Neural progenitor cell (in vitro differentiated cells): ENCODE results near the gene LGR4. TPM values are rescaled to one million over a fixed set of nuclear protein-coding genes. Genes with fewer than 3 reads are reported as not detected.

Experiments
- DNase-seq: peaks from one replicate; pipeline ENCODE4 v3.0.0-alpha.2; 2016; ENCODE audit warnings: low spot score
- H2AFZ ChIP-seq: fragments of 200-600 bp; sonication (generic); replicated peaks from 2 replicates; pipeline ENCODE4 v1.6.1; 2016; ENCODE audit warnings: antibody characterized with exemption
- H3F3A ChIP-seq: fragments of 200-600 bp; sonication (generic); 2 replicates; pipeline ENCODE4 v1.6.1; 2016; ENCODE audit warnings: antibody characterized with exemption, low read depth
- H3K27ac ChIP-seq: fragments of 200-600 bp; sonication (generic); 2 replicates; pipeline ENCODE4 v1.5.1; 2016; ENCODE audit warnings: mild to moderate bottlenecking
- H3K27me3 ChIP-seq: fragments of 200-600 bp; sonication (generic); 2 replicates; pipeline ENCODE4 v1.6.1; 2016; ENCODE audit warnings: mild to moderate bottlenecking, moderate library complexity
- H3K36me3 ChIP-seq: fragments of 200-600 bp; sonication (generic); 2 replicates; pipeline ENCODE4 v1.5.1; 2016
- H3K4me1 ChIP-seq: fragments of 200-600 bp; sonication (generic); 2 replicates; pipeline ENCODE4 v1.6.1; 2016; ENCODE audit warnings: mixed run types
- H3K4me2 ChIP-seq: fragments of 200-600 bp; sonication (generic); 2 replicates; pipeline ENCODE4 v1.6.1; 2016
- H3K4me3 ChIP-seq: fragments of 200-600 bp; sonication (generic); 2 replicates; pipeline ENCODE4 v1.5.1; 2016
- H3K79me2 ChIP-seq: fragments of 200-600 bp; sonication (generic); 2 replicates; pipeline ENCODE4 v1.6.1; 2016; ENCODE audit warnings: low read depth
- H3K9ac ChIP-seq: fragments of 200-600 bp; sonication (generic); 2 replicates; pipeline ENCODE4 v1.6.1; 2016
- H3K9me3 ChIP-seq: fragments of 200-600 bp; sonication (generic); 2 replicates; pipeline ENCODE4 v1.5.1; 2016; ENCODE audit warnings: low read depth
- H4K20me1 ChIP-seq: fragments of 200-600 bp; sonication (generic); 2 replicates; pipeline ENCODE4 v1.6.1; 2016; ENCODE audit warnings: low read depth
- H3K27ac Mint-ChIP-seq: 3 replicates; pipeline ENCODE4 v1.8.0; 2021; ENCODE audit warnings: mixed read lengths
- H3K27me3 Mint-ChIP-seq: 2 replicates; pipeline ENCODE4 v1.8.0; 2022; ENCODE audit warnings: low read depth, mild to moderate bottlenecking, inconsistent platforms, moderate library complexity, mixed read lengths; ENCODE audit not compliant: insufficient read depth
- H3K36me3 Mint-ChIP-seq: 3 replicates; pipeline ENCODE4 v1.8.0; 2021; ENCODE audit warnings: mixed read lengths
- H3K4me1 Mint-ChIP-seq: 3 replicates; pipeline ENCODE4 v1.8.0; 2021; ENCODE audit warnings: mixed read lengths
- H3K4me3 Mint-ChIP-seq: 3 replicates; pipeline ENCODE4 v1.8.0; 2021; ENCODE audit warnings: mild to moderate bottlenecking, moderate library complexity, mixed read lengths
- H3K9me3 Mint-ChIP-seq: 3 replicates; pipeline ENCODE4 v1.8.0; 2020; ENCODE audit warnings: mixed read lengths
- CTCF ChIP-seq: fragments of 200-600 bp; sonication (generic); IDR thresholded peaks from 2 replicates; pipeline ENCODE4 v1.5.1; 2017; ENCODE audit warnings: antibody characterized with exemption, mild to moderate bottlenecking
- EZH2 ChIP-seq: fragments of 200-600 bp; sonication (generic); IDR thresholded peaks from 2 replicates; pipeline ENCODE4 v1.6.1; 2017; ENCODE audit warnings: antibody characterized with exemption, mild to moderate bottlenecking, moderate library complexity
- EZH2phosphoT487 ChIP-seq: fragments of 200-600 bp; sonication (generic); IDR thresholded peaks from 2 replicates; pipeline ENCODE4 v1.6.1; 2017; ENCODE audit warnings: antibody characterized with exemption
- total RNA-seq: library from RNA; depleted of rRNA; stranded (reverse); fragments of >200 nt; gene quantifications from 2 replicates; pipeline ENCODE4 v1.2.3, GENCODE V29; 2015; ENCODE audit warnings: low replicate concordance

LGR4 gene
- total RNA-seq, 1 donor from 2014 or later, result 274 TPM

DNA sequence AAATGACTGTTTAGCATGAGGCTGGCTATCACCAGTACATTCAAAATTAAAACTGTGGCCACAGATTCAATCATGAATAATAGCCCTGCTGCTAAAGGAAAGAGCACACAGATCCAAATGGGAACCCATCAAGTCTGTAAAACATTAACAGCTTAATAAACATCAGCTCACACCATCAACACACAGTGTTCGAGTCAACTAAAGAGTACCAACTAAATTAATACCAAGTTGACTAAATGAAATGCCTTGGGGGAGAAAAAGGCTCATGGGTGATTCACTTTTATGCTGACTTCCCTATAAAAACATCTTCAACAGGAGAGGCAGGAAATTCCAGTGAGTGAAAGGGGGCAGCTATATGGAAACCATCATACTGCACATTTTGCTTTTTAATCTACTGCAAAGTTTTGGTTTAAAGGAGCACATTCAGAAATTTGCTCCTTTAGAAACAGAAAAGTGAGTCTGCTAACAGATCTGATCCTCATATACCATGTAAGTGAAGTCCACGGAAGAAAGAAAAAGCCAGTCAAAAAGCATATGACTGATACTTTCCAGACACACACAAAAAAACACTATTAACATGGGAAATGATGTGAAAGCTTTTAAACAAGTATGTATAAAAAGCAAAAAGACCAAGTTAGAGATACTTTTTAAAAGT is 16.3 kb downstream of the LGR4 start:
- Histone ChIP-seq H3K4me1 (peaks cover 60% of the 10 kb centered on the region), H3K36me3 (no peaks in the 10 kb centered on the region), H4K20me1 (peaks cover 94% of the 10 kb centered on the region), H3K79me2 (peaks cover 100% of the 10 kb centered on the region), H3K4me2 (peak overlapping the region; percentile 16), H2AFZ (no peak overlapping the region), H3F3A (peaks cover 64% of the 10 kb centered on the region), H3K4me3 (peak overlapping the region; percentile 1), H3K27me3 (no peaks in the 10 kb centered on the region), H3K9me3 (no peaks in the 10 kb centered on the region), H3K9ac (no peak overlapping the region), H3K27ac (peak overlapping the region; percentile 52)
- TF ChIP-seq CTCF (no peak), EZH2 (no peak), EZH2phosphoT487 (no peak)
- DNase-seq, result no peak
- H3K4me3 Mint-ChIP-seq, result no peak overlapping the region
- peaks cover 6% of the 10 kb centered on the region for H3K27me3 Mint-ChIP-seq
- H3K9me3 Mint-ChIP-seq, result peaks cover 8% of the 10 kb centered on the region
- H3K27ac Mint-ChIP-seq, result no peak overlapping the region
- H3K4me1 Mint-ChIP-seq, result peaks cover 39% of the 10 kb centered on the region
- H3K36me3 Mint-ChIP-seq, result peaks cover 8% of the 10 kb centered on the region

- H3K36me3 Mint-ChIP-seq, result peaks cover 8% of the 10 kb centered on the region
- Histone ChIP-seq H3K27me3 (no peaks in the 10 kb centered on the region), H3K9ac (no peak overlapping the region), H3K4me3 (no peak overlapping the region), H3K9me3 (no peaks in the 10 kb centered on the region), H4K20me1 (peaks cover 94% of the 10 kb centered on the region), H3K36me3 (no peaks in the 10 kb centered on the region), H3K79me2 (peaks cover 100% of the 10 kb centered on the region), H3K4me2 (no peak overlapping the region), H3K4me1 (peaks cover 60% of the 10 kb centered on the region), H2AFZ (no peak overlapping the region), H3K27ac (peak overlapping the region; percentile 52), H3F3A (peaks cover 68% of the 10 kb centered on the region)
- H3K4me3 Mint-ChIP-seq, result no peak overlapping the region
- no peak overlapping the region for H3K27ac Mint-ChIP-seq
- peaks cover 8% of the 10 kb centered on the region for H3K9me3 Mint-ChIP-seq
- H3K4me1 Mint-ChIP-seq, result peaks cover 38% of the 10 kb centered on the region
- TF ChIP-seq EZH2phosphoT487 (no peak), EZH2 (no peak), CTCF (no peak)
- peaks cover 6% of the 10 kb centered on the region for H3K27me3 Mint-ChIP-seq
- DNase-seq, result no peak
Observed at GRCh38 chr11:27455667-27456066, 16.9 kb downstream of the LGR4 start.

GRCh38 chr11:27453701-27454100 is 18.9 kb downstream of the LGR4 start:
- no peaks in the 10 kb centered on the region for H3K9me3 ChIP-seq
- Mint-ChIP-seq H3K36me3 (peaks cover 14% of the 10 kb centered on the region), H3K27me3 (peaks cover 3% of the 10 kb centered on the region), H3K9me3 (peaks cover 8% of the 10 kb centered on the region), H3K4me3 (no peak overlapping the region), H3K4me1 (peaks cover 24% of the 10 kb centered on the region), H3K27ac (no peak overlapping the region)
- H3K9ac ChIP-seq, result no peak overlapping the region
- H3F3A ChIP-seq, result peaks cover 82% of the 10 kb centered on the region
- no peaks in the 10 kb centered on the region for H3K27me3 ChIP-seq
- TF ChIP-seq EZH2, result no peak
- no peak for TF ChIP-seq EZH2phosphoT487
- no peak for TF ChIP-seq CTCF
- H4K20me1 ChIP-seq, result peaks cover 90% of the 10 kb centered on the region
- H3K27ac ChIP-seq, result no peak overlapping the region
- peaks cover 6% of the 10 kb centered on the region for H3K36me3 ChIP-seq
- no peak overlapping the region for H3K4me3 ChIP-seq
- peaks cover 61% of the 10 kb centered on the region for H3K4me1 ChIP-seq
- H2AFZ ChIP-seq, result no peak overlapping the region
- H3K79me2 ChIP-seq, result peaks cover 100% of the 10 kb centered on the region
- H3K4me2 ChIP-seq, result no peak overlapping the region
- no peak for DNase-seq
